ENCODE results near the gene TANGO6. TPM values are rescaled to one million over a fixed set of nuclear protein-coding genes. Genes with fewer than 3 reads are reported as not detected.

The TANGO6 gene
- total RNA-seq, 3 donors from 2014 or later: 7.4 to 19.7 (median 8.2) TPM

GRCh38 chr16:68948230-68948910 lies 105.0 kb downstream of the TANGO6 start:
- intact Hi-C loops (cut with DNase I, micrococcal nuclease): no loop called here
- no peak for TF ChIP-seq CTCF (IDR thresholded peaks at IDR 0.05)
- no peak for DNase-seq
- Histone ChIP-seq H3K4me3 (no peak overlapping the region), H3K4me1 (ENCODE audit: low read depth) (no peaks in the 10 kb centered on the region), H3K9me3 (peaks cover 10% of the 10 kb centered on the region), H3K36me3 (ENCODE audit: low read depth) (no peaks in the 10 kb centered on the region)
- ATAC-seq: no peak

GRCh38 chr16:68951991-68952877 lies 108.9 kb downstream of the TANGO6 start:
- H3K9me3 ChIP-seq: no peaks in the 10 kb centered on the region
- DNase-seq: no peak
- H3K4me3 ChIP-seq: no peak overlapping the region
- TF ChIP-seq CTCF (IDR thresholded peaks at IDR 0.05): no peak
- ATAC-seq: no peak
- no peaks in the 10 kb centered on the region for H3K4me1 ChIP-seq (ENCODE audit: low read depth)
- no peaks in the 10 kb centered on the region for H3K36me3 ChIP-seq (ENCODE audit: low read depth)
- intact Hi-C loops (cut with DNase I, micrococcal nuclease): no loop called here

- intact Hi-C loops (cut with DNase I, micrococcal nuclease): no loop called here
- Histone ChIP-seq H3K4me3 (no peak overlapping the region), H3K9me3 (no peaks in the 10 kb centered on the region), H3K4me1 (ENCODE audit: low read depth) (no peaks in the 10 kb centered on the region), H3K36me3 (ENCODE audit: low read depth) (no peaks in the 10 kb centered on the region)
- DNase-seq: no peak
- no peak for TF ChIP-seq CTCF (IDR thresholded peaks at IDR 0.05)
- no peak for ATAC-seq
These were observed 111.7 kb downstream of the TANGO6 start for GRCh38 chr16:68954911-68955635.

- intact Hi-C loops (cut with DNase I, micrococcal nuclease): no loop called here
- H3K4me1 ChIP-seq (ENCODE audit: low read depth): no peaks in the 10 kb centered on the region
- H3K36me3 ChIP-seq (ENCODE audit: low read depth): no peaks in the 10 kb centered on the region
- no peak for ATAC-seq
- no peak overlapping the region for H3K4me3 ChIP-seq
- no peaks in the 10 kb centered on the region for H3K9me3 ChIP-seq
- DNase-seq: no peak
- no peak for TF ChIP-seq CTCF (IDR thresholded peaks at IDR 0.05)
These were observed 117.6 kb downstream of the TANGO6 start for GRCh38 chr16:68960910-68961309.

GRCh38 chr16:68961778-68962402 lies 118.6 kb downstream of the TANGO6 start:
- ATAC-seq (no peak), DNase-seq (no peak)
- Histone ChIP-seq H3K9me3 (no peaks in the 10 kb centered on the region), H3K4me3 (no peak overlapping the region), H3K36me3 (ENCODE audit: low read depth) (no peaks in the 10 kb centered on the region), H3K4me1 (ENCODE audit: low read depth) (no peaks in the 10 kb centered on the region)
- intact Hi-C loops (cut with DNase I, micrococcal nuclease): no loop called here
- no peak for TF ChIP-seq CTCF (IDR thresholded peaks at IDR 0.05)
